HepG2 (cell line): ENCODE measurements around the gene RAB35. TPM values are rescaled to one million over a fixed set of nuclear protein-coding genes. Genes with fewer than 3 reads are reported as not detected.

Experiments used
- ATF1 ChIP-seq: IDR thresholded peaks from 2 replicates; pipeline ENCODE4 v1.6.1; 2016; ENCODE audit warnings: mild to moderate bottlenecking, control low read depth
- CEBPG ChIP-seq: IDR thresholded peaks from 2 replicates; pipeline ENCODE4 v1.6.1; 2016
- GATAD2A ChIP-seq: IDR thresholded peaks from 2 replicates; pipeline ENCODE4 v1.6.1; 2016
- HNRNPL ChIP-seq: fragments of 200-400 bp; formaldehyde crosslinking; IDR thresholded peaks from 2 replicates; pipeline ENCODE4 v1.6.1; 2017; ENCODE audit warnings: mild to moderate bottlenecking, low read depth, low read length
- IKZF1 ChIP-seq: fragments of 450-650 bp; IDR thresholded peaks from 2 replicates; pipeline ENCODE4 v1.7.1; 2016
- JUND ChIP-seq: sonication (generic); formaldehyde crosslinking; IDR thresholded peaks from 2 replicates; pipeline ENCODE4 v1.8.0; 2022; ENCODE audit warnings: mild to moderate bottlenecking, missing genetic modification reagents
- KDM4B ChIP-seq: sonication (generic); formaldehyde crosslinking; IDR thresholded peaks from 2 replicates; pipeline ENCODE4 v1.4.0; 2020; ENCODE audit warnings: missing genetic modification reagents
- MED13 ChIP-seq: sonication (generic); formaldehyde crosslinking; IDR thresholded peaks from 2 replicates; pipeline ENCODE4 v1.5.0; 2020; ENCODE audit warnings: missing genetic modification reagents
- RBM39 ChIP-seq: fragments of 200-400 bp; formaldehyde crosslinking; IDR thresholded peaks from one replicate; pipeline ENCODE4 v1.6.1; 2018; ENCODE audit warnings: antibody characterized with exemption, mild to moderate bottlenecking, low read depth, low read length; ENCODE audit not compliant: poor library complexity, severe bottlenecking
- SKI ChIP-seq: fragments of 450-650 bp; IDR thresholded peaks from one replicate; pipeline ENCODE4 v1.6.1; 2018; ENCODE audit warnings: mild to moderate bottlenecking; ENCODE audit not compliant: partially characterized antibody
- SMAD3 ChIP-seq: sonication (generic); formaldehyde crosslinking; IDR thresholded peaks from 2 replicates; pipeline ENCODE4 v1.4.0; 2020; ENCODE audit warnings: missing genetic modification reagents
- SOX6 ChIP-seq, 2 experiments: fragments of 450-650 bp in 1 of 2; sonication (generic) in 1 of 2; formaldehyde crosslinking in 1 of 2; IDR thresholded peaks; 2 replicates each; pipeline versions ENCODE4 v1.4.0 to v1.6.1; 2017 to 2020; ENCODE audit warnings: antibody characterized with exemption in 1 of 2, mild to moderate bottlenecking in 1 of 2, missing genetic modification reagents in 1 of 2
- SPEN ChIP-seq: sonication (generic); formaldehyde crosslinking; IDR thresholded peaks from 2 replicates; pipeline ENCODE4 v1.5.1; 2020; ENCODE audit warnings: low read depth, mild to moderate bottlenecking, missing genetic modification reagents
- TBX3 ChIP-seq: fragments of 450-650 bp; IDR thresholded peaks from 2 replicates; pipeline ENCODE4 v1.6.1; 2017; ENCODE audit warnings: antibody characterized with exemption, mild to moderate bottlenecking, inconsistent platforms, borderline replicate concordance
- ZFP82 ChIP-seq: sonication (generic); formaldehyde crosslinking; IDR thresholded peaks from 2 replicates; pipeline ENCODE4 v1.5.1; 2020; ENCODE audit warnings: mild to moderate bottlenecking, missing genetic modification reagents, borderline replicate concordance
- ZMYM3 ChIP-seq: sonication (generic); formaldehyde crosslinking; IDR thresholded peaks from 2 replicates; pipeline ENCODE4 v1.5.1; 2020; ENCODE audit warnings: mild to moderate bottlenecking, missing genetic modification reagents
- ZNF772 ChIP-seq: sonication (generic); formaldehyde crosslinking; IDR thresholded peaks from 2 replicates; pipeline ENCODE4 v1.5.0; 2020; ENCODE audit warnings: mild to moderate bottlenecking, missing genetic modification reagents
- ZSCAN31 ChIP-seq: sonication (generic); formaldehyde crosslinking; IDR thresholded peaks from 2 replicates; pipeline ENCODE4 v1.5.0; 2020; ENCODE audit warnings: low read depth, mild to moderate bottlenecking, missing genetic modification reagents
- polyA plus RNA-seq, 8 experiments: library from polyadenylated mRNA; depleted of rRNA in 3 of 8; stranded (reverse) in 7 of 8; unstranded in 1 of 8; fragments of >200 nt; fragmentation: Illumina TruSeq in 4 of 8; extraction: Trizol in 4 of 8; gene quantifications; 2 replicates each; pipeline versions ENCODE4 v1.2.1 to v1.2.3, GENCODE V29; 2011 to 2016; ENCODE audit warnings: low read depth in 4 of 8, missing spikeins in 1 of 8, mixed read lengths in 1 of 8; ENCODE audit not compliant: insufficient read depth in 1 of 8
- total RNA-seq, 5 experiments: library from RNA; depleted of rRNA; stranded (reverse); fragments of >200 nt; fragmentation: Illumina TruSeq; extraction: Trizol; gene quantifications; 2 replicates each; pipeline ENCODE4 v1.2.3, GENCODE V29; 2016; ENCODE audit warnings: low read depth in 1 of 5
- TF ChIP-seq, protein P1 (sequence below): conservative IDR thresholded peaks from 2 replicates; pipeline ENCODE4 v1.6.1; 2018; ENCODE audit warnings: missing genetic modification reagents
- TF ChIP-seq, protein P2 (sequence below): sonication (generic); formaldehyde crosslinking; IDR thresholded peaks from 2 replicates; pipeline ENCODE4 v1.5.0; 2020; ENCODE audit warnings: mild to moderate bottlenecking, missing genetic modification reagents
- TF ChIP-seq, protein P3 (sequence below): IDR thresholded peaks from 2 replicates; pipeline ENCODE4 v1.6.1; 2016; ENCODE audit warnings: mild to moderate bottlenecking, missing biosample characterization, missing genetic modification reagents
- TF ChIP-seq, protein P4 (sequence below): sonication (generic); formaldehyde crosslinking; IDR thresholded peaks from 2 replicates; pipeline ENCODE4 v1.8.1; 2023; ENCODE audit warnings: missing genetic modification reagents, inconsistent platforms, borderline replicate concordance
- TF ChIP-seq, protein P5 (sequence below): IDR thresholded peaks from 2 replicates; pipeline ENCODE4 v1.6.1; 2018; ENCODE audit warnings: missing genetic modification reagents

RAB35 gene
- total and polyA plus RNA-seq, 2 of the 13 experiments (the other 11 are each of a cell fraction or from before 2014, with no cell fraction given): 25.2 to 29.1 TPM

DNA sequence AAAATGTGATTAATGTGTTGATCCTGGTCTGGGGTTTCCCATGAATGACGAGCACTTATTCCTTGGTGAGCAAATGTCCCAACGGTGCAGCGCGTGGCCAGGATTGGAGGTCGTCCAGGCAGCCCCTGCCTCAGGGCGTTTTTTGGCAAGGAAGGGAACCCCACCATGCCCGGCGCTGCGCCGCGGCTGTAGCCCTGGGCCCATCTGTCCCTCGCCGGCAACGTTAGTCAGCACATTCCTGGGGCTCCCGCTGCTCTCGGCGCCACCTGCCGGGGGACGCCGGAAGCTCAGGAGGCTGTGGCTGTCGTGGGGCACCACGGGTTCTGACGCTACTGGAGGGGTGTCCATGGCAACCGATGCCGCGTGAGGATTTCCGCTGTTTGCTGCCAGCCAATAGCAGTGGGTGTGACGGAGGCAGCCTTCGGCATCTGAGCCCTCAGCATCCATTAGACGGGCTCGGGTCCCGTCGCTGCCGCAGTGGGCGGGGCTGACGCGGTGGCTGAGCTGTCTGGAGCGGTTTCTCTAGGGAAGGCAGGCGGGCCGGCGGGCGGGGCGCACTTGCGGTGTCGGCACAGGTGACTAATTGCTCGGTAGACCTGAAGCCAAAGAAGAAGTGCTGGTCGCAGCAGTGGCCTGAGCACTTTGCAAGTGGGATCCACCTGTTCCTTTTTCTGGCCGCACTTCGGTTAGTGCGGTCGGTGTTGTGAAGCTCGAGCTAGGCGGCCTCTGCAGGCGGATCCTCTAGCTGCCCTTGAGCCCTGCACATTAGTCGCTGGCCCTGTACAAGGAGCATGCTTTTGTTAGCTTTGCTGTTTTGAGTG is 29.5 kb downstream of the RAB35 start (continued):
- TF ChIP-seq MED13 (CRISPR knock-in tag) (no peak), RBM39 (peak; percentile 77), HNRNPL (peak; percentile 51; the same call in 1 of the 2 replicates), SPEN (peak; percentile 57; the same call in 1 of the 2 replicates), KDM4B (CRISPR knock-in tag) (peak; percentile 82), CEBPG (CRISPR knock-in tag) (peak; percentile 38; the same call in 1 of the 2 replicates), ZNF772 (CRISPR knock-in tag) (peak; percentile 88; the same call in 1 of the 2 replicates), TBX3 (0 out of 2 replicates have a peak, but pooled peaks have one; percentile 26), ATF1 (CRISPR knock-in tag) (peak; percentile 68; the same call in 1 of the 2 replicates), ZMYM3 (CRISPR knock-in tag) (peak; percentile 27; the same call in 1 of the 2 replicates), ZSCAN31 (CRISPR knock-in tag) (peak; percentile 82; the same call in 1 of the 2 replicates), JUND (0 out of 2 replicates have a peak, but pooled peaks have one; percentile 24), SKI (peak; percentile 89), SOX6 (IDR thresholded peaks at IDR 0.05) (no peak), SOX6 (CRISPR knock-in tag; IDR thresholded peaks at IDR 0.05) (peak; percentile 74), SMAD3 (0 out of 2 replicates have a peak, but pooled peaks have one; percentile 56), ZFP82 (CRISPR knock-in tag) (peak; percentile 63; the same call in 1 of the 2 replicates), IKZF1 (no peak), GATAD2A (CRISPR knock-in tag) (peak; percentile 71)
- TF ChIP-seq, protein P1, sequence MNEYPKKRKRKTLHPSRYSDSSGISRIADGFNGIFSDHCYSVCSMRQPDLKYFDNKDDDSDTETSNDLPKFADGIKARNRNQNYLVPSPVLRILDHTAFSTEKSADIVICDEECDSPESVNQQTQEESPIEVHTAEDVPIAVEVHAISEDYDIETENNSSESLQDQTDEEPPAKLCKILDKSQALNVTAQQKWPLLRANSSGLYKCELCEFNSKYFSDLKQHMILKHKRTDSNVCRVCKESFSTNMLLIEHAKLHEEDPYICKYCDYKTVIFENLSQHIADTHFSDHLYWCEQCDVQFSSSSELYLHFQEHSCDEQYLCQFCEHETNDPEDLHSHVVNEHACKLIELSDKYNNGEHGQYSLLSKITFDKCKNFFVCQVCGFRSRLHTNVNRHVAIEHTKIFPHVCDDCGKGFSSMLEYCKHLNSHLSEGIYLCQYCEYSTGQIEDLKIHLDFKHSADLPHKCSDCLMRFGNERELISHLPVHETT: peak; percentile 39; the same call in 1 of the 2 replicates
- TF ChIP-seq, protein P2, sequence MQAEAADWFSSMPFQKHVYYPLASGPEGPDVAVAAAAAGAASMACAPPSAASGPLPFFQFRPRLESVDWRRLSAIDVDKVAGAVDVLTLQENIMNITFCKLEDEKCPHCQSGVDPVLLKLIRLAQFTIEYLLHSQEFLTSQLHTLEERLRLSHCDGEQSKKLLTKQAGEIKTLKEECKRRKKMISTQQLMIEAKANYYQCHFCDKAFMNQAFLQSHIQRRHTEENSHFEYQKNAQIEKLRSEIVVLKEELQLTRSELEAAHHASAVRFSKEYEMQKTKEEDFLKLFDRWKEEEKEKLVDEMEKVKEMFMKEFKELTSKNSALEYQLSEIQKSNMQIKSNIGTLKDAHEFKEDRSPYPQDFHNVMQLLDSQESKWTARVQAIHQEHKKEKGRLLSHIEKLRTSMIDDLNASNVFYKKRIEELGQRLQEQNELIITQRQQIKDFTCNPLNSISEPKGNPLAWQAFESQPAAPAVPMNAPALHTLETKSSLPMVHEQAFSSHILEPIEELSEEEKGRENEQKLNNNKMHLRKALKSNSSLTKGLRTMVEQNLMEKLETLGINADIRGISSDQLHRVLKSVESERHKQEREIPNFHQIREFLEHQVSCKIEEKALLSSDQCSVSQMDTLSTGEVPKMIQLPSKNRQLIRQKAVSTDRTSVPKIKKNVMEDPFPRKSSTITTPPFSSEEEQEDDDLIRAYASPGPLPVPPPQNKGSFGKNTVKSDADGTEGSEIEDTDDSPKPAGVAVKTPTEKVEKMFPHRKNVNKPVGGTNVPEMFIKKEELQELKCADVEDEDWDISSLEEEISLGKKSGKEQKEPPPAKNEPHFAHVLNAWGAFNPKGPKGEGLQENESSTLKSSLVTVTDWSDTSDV: peak; percentile 69; the same call in 1 of the 2 replicates
- TF ChIP-seq, protein P3, sequence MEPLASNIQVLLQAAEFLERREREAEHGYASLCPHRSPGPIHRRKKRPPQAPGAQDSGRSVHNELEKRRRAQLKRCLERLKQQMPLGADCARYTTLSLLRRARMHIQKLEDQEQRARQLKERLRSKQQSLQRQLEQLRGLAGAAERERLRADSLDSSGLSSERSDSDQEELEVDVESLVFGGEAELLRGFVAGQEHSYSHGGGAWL (CRISPR knock-in tag): peak; percentile 34; the same call in 1 of the 2 replicates
- TF ChIP-seq, protein P4, sequence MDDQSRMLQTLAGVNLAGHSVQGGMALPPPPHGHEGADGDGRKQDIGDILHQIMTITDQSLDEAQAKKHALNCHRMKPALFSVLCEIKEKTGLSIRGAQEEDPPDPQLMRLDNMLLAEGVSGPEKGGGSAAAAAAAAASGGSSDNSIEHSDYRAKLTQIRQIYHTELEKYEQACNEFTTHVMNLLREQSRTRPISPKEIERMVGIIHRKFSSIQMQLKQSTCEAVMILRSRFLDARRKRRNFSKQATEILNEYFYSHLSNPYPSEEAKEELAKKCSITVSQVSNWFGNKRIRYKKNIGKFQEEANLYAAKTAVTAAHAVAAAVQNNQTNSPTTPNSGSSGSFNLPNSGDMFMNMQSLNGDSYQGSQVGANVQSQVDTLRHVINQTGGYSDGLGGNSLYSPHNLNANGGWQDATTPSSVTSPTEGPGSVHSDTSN (CRISPR knock-in tag): no peak
- TF ChIP-seq, protein P5, sequence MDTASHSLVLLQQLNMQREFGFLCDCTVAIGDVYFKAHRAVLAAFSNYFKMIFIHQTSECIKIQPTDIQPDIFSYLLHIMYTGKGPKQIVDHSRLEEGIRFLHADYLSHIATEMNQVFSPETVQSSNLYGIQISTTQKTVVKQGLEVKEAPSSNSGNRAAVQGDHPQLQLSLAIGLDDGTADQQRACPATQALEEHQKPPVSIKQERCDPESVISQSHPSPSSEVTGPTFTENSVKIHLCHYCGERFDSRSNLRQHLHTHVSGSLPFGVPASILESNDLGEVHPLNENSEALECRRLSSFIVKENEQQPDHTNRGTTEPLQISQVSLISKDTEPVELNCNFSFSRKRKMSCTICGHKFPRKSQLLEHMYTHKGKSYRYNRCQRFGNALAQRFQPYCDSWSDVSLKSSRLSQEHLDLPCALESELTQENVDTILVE (CRISPR knock-in tag): 0 out of 2 replicates have a peak, but pooled peaks have one; percentile 32
